ENCODE data around the gene ARCN1.
"Not testable (repeated sequence)": the region's sequence is repeated elsewhere in the genome, so short reads cannot be mapped to it uniquely, and the experiment has no call there.

ARCN1 gene

GRCh38 chr11:118596224-118597146, 24.3 kb downstream of the ARCN1 start:
- no peak for TF ChIP-seq TAF1 (IDR thresholded peaks at IDR 0.05; ENCODE audit: borderline replicate concordance, low read depth, low read length)
- TF ChIP-seq POLR2A (IDR thresholded peaks at IDR 0.05; ENCODE audit: low read depth, low read length) = no peak
- no peak for TF ChIP-seq POLR2AphosphoS5 (IDR thresholded peaks at IDR 0.05; ENCODE audit: low read depth, low read length)
- DNase-seq (ENCODE audit: insufficient read length) (no peak), FAIRE-seq (no peak)

- DNase-seq (ENCODE audit: insufficient read length) = no peak
- no peak for TF ChIP-seq TAF1 (IDR thresholded peaks at IDR 0.05; ENCODE audit: borderline replicate concordance, low read depth, low read length)
- no peak for TF ChIP-seq POLR2A (IDR thresholded peaks at IDR 0.05; ENCODE audit: low read depth, low read length)
- TF ChIP-seq POLR2AphosphoS5 (IDR thresholded peaks at IDR 0.05; ENCODE audit: low read depth, low read length) = no peak
- FAIRE-seq = no peak
These were observed 25.3 kb downstream of the ARCN1 start for GRCh38 chr11:118597556-118597955.

GRCh38 chr11:118602331-118602730, 30.1 kb downstream of the ARCN1 start:
- TF ChIP-seq TAF1 (IDR thresholded peaks at IDR 0.05; ENCODE audit: borderline replicate concordance, low read depth, low read length) = no peak
- TF ChIP-seq POLR2A (IDR thresholded peaks at IDR 0.05; ENCODE audit: low read depth, low read length) = no peak
- no peak for TF ChIP-seq POLR2AphosphoS5 (IDR thresholded peaks at IDR 0.05; ENCODE audit: low read depth, low read length)
- FAIRE-seq (no peak), DNase-seq (ENCODE audit: insufficient read length) (no peak)

- not testable (repeated sequence) for FAIRE-seq
These were observed 31.5 kb downstream of the ARCN1 start for GRCh38 chr11:118603709-118604108.

GRCh38 chr11:118604566-118604965, 32.4 kb downstream of the ARCN1 start:
- no peak for FAIRE-seq
- no peak for DNase-seq (ENCODE audit: insufficient read length)
- TF ChIP-seq POLR2A (IDR thresholded peaks at IDR 0.05; ENCODE audit: low read depth, low read length) = no peak
- TF ChIP-seq TAF1 (IDR thresholded peaks at IDR 0.05; ENCODE audit: borderline replicate concordance, low read depth, low read length) = no peak
- no peak for TF ChIP-seq POLR2AphosphoS5 (IDR thresholded peaks at IDR 0.05; ENCODE audit: low read depth, low read length)

More at GRCh38 chr11:118603709-118604108, 31.5 kb downstream of the ARCN1 start:
- DNase-seq (ENCODE audit: insufficient read length) = not testable (repeated sequence)

- no peak for FAIRE-seq
- TF ChIP-seq POLR2A (IDR thresholded peaks at IDR 0.05; ENCODE audit: low read depth, low read length) (no peak), TAF1 (IDR thresholded peaks at IDR 0.05; ENCODE audit: borderline replicate concordance, low read depth, low read length) (no peak), POLR2AphosphoS5 (IDR thresholded peaks at IDR 0.05; ENCODE audit: low read depth, low read length) (no peak)
- no peak for DNase-seq (ENCODE audit: insufficient read length)
These were observed 33.1 kb downstream of the ARCN1 start for GRCh38 chr11:118605116-118605867.

- FAIRE-seq (no peak), DNase-seq (ENCODE audit: insufficient read length) (no peak)
- TF ChIP-seq TAF1 (IDR thresholded peaks at IDR 0.05; ENCODE audit: borderline replicate concordance, low read depth, low read length) (no peak), POLR2A (IDR thresholded peaks at IDR 0.05; ENCODE audit: low read depth, low read length) (no peak), POLR2AphosphoS5 (IDR thresholded peaks at IDR 0.05; ENCODE audit: low read depth, low read length) (no peak)
These were observed 34.1 kb downstream of the ARCN1 start for GRCh38 chr11:118606157-118606843.

- FAIRE-seq (no peak), DNase-seq (ENCODE audit: insufficient read length) (no peak)
- TF ChIP-seq POLR2A (IDR thresholded peaks at IDR 0.05; ENCODE audit: low read depth, low read length) = no peak
These were observed 34.6 kb downstream of the ARCN1 start for GRCh38 chr11:118606844-118607228.

GRCh38 chr11:118607401-118608359, 35.5 kb downstream of the ARCN1 start, which contains the start of gene PHLDB1:
Gene PHLDB1, plus strand, starts transcription at chr11:118607615. Its CDS starts 6,222 bp downstream, at chr11:118613837.
- DNase-seq (ENCODE audit: insufficient read length) (no peak), FAIRE-seq (peak; percentile 76)
- TF ChIP-seq TAF1 (IDR thresholded peaks at IDR 0.05; ENCODE audit: borderline replicate concordance, low read depth, low read length) (no peak), POLR2AphosphoS5 (IDR thresholded peaks at IDR 0.05; ENCODE audit: low read depth, low read length) (no peak), POLR2A (IDR thresholded peaks at IDR 0.05; ENCODE audit: low read depth, low read length) (no peak)

GRCh38 chr11:118608360-118609227, 36.4 kb downstream of the ARCN1 start:
- DNase-seq (ENCODE audit: insufficient read length) (no peak), FAIRE-seq (peak; percentile 87)
- no peak for TF ChIP-seq TAF1 (IDR thresholded peaks at IDR 0.05; ENCODE audit: borderline replicate concordance, low read depth, low read length)
- no peak for TF ChIP-seq POLR2A (IDR thresholded peaks at IDR 0.05; ENCODE audit: low read depth, low read length)
- no peak for TF ChIP-seq POLR2AphosphoS5 (IDR thresholded peaks at IDR 0.05; ENCODE audit: low read depth, low read length)
